GM19324 (cell line): Measurements from ENCODE around the gene ZFAND3.
"Not testable (repeated sequence)": the region's sequence is repeated elsewhere in the genome, so short reads cannot be mapped to it uniquely, and the experiment has no call there.

Experiments
- ATAC-seq: cut with Tn5 transposase; IDR thresholded peaks from one replicate; pipeline ENCODE4 v1.9.1; 2021; ENCODE audit warnings: mild to moderate bottlenecking, moderate library complexity; ENCODE audit not compliant: unreplicated experiment, low FRiP score

The ZFAND3 gene

DNA sequence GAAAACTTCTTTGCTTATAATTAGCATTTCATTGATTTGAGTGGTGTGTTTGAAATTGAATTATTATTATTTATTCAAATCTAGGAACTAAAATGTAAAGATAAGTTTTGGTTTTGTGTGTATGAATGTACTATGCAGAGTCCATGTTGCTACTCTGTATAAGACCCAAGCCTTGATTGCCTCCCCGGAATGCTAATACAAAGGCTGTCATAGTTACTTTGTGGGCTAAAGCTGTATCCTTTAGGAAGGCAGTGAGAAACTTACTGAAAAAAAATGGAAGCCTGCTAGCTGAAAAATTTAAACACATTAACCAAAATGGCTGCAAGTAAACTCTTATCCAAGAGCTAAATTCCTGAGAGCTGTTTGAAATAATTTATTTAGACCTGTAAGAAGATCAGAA, 213.3 kb downstream of the ZFAND3 start:
- ATAC-seq: no peak

DNA sequence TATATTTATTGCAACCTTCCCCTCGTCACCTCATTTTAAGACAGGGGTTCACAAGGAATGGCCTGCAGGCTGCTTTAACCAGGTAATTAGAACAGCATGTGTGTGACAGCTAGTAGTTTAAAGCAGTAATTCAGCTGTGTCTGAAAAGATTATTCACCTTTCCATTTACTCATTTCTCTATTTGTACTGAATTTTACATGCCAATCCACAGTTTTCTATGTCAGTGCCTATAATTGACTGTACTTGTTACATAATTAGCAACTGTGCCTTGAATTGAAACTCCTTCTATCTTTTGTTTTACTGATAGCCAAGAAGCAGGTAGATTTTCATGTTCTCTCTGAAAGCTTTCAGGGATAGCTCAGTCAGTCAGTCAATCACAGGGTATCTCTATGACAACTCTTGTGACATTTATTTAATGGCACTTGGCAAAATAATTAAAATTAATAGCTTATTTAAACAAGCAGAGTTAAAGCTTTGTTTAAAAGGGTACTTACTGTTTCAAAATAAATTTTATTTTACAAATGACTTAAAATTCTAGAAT, 214.0 kb downstream of the ZFAND3 start:
- ATAC-seq: no peak

DNA sequence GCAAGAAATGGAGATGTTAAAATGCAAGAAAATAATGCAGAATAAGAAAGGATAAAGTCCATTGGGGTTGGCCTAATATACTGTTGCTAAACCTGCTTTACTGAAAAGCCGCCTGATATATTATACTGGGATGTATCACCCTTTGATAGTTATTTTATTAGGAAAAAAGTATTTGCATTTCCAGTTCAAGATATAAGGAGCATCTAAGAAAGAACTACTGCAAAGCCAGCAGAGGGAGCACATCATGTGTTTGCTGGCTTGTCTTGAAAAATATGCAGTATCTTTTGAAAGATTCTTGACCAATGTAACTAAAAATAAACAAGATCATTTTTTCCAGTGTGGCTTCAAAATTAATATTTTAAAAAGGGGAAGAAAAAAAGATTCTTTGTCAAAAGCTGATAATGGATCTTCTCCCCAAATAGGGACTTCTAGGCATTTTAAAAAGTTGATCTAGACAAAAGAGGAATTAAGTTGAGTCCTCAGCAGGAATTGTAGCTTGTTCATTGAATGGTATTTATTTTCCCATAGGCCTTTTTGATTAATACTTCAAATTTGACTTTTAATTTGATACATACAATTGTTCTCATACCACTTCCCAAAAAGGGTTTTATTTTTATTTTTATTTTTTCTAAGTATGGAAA, 214.9 kb downstream of the ZFAND3 start:
- ATAC-seq: no peak

DNA sequence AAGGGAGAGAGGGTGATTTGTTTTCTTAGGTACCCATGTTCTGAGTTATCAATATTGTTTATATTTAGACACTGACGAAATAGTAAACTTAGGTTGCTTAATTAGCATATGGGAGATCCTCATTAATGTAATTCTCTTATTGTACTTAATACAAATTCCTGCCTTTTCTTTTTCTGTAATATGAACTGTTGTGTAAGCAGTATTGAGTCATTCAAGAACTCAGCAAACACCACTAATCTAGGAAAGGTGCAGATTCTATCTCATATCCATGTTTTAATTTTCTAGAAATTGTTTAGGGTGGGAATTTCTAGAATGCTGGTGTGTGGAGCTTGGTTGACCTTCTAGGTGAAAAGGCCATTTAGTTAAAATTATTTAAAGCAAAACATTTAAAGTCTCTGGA, 216.0 kb downstream of the ZFAND3 start:
- no peak for ATAC-seq

DNA sequence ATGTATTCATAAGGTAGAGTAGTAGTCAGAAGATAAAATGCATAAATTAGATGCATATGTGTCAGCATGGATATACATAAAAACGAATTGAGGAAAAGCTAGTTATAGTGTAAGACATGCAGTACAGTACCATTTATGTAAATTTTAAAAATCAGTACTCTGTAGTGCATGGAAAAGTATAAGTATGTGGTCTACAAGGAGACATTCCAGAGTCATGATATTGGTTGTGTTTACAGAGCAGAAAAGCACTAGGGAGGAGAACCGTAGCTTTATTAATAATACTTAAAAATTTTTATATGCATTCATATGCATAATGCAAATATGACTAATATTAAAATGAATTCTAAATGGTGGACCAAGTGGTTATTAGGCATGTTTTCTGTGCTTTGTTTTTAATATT, 220.0 kb downstream of the ZFAND3 start:
- no peak for ATAC-seq

DNA sequence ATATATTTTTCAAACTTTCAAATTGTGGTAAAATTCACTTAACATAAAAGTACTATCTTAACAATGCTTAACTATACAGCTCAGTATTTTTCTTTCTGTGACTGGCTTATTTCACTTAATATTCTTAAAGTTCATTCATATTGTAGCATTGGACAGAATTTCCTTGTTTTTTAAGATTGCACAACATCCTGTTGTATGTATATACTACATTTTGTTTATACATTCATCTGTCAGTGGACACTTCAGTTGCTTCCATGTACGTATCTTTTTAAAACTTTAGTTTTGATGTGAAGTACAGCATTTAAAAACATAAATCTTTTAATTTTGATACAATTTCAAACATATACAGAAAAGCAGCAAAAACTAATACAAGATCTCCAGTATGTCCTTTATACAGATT, 220.7 kb downstream of the ZFAND3 start:
- no peak for ATAC-seq

DNA sequence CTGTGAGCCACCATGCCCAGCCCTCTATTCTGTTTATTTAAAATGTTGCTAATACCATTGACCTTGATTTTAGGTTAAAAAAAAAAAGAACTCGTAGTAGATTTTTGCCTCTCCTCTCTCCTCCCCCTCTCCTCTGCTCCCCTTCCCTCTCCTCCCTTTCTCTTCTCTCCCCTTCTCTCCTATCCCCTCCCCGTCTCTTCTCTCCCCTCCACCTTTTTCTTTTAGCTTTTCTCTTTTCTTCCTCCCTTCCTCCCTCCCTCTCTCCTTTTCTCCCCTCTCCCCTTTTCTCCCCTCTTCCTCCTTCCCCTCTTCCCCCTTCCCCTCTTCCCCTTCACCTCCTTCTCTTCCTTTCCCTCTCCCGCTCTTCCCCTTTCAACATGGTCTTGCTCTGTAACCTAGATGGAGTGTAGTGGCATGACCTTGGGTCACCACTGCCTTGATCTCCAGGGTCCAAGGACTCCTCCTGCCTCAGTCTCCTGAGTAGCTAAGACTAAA, 223.8 kb downstream of the ZFAND3 start:
- ATAC-seq: no peak

DNA sequence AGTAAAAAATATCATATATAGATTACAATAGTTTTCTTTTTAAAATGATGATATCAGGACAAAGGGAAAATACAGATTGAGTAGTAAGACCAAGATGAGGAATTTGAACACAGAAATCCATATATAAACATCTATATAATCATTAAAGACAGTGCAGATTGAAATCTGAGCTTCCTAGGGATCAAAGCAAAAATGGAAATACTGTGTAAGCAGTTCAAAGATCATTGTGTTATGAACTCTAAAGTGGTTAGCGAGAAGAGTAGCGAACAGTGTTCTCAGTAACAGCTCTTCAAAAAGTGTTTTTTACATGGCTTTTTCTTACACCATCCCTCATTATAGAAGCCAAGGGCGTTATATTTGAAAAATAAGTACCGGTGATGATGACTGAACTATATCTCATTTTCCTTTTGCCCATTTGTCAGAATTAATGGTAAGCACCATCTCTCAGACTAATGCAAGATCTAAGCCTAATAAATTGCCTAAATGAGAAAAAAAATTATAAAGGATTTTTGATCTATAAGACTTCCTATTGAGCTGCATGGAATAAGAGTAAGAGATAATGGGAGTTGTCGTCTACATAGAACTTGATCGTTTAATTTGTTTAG, 226.3 kb downstream of the ZFAND3 start:
- ATAC-seq: no peak

DNA sequence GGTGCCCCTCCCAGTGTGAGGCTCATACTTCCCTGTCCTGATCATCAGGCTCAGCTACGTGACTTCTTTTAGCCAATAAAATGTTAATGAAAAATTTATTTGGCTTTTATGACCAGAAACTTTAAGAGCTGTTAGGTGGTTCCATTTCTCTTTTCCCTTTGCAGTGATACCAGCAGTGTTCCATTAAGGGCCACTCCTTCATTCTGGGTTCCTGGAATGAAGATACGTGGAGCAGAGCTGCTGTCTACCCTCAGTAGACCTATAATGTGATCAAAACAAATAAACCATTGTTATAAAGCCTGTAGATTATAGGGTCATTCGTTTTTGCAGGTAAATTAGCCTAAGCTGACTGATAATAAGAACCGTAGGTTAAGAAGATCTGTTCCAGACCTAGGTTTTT, 228.0 kb downstream of the ZFAND3 start:
- no peak for ATAC-seq

DNA sequence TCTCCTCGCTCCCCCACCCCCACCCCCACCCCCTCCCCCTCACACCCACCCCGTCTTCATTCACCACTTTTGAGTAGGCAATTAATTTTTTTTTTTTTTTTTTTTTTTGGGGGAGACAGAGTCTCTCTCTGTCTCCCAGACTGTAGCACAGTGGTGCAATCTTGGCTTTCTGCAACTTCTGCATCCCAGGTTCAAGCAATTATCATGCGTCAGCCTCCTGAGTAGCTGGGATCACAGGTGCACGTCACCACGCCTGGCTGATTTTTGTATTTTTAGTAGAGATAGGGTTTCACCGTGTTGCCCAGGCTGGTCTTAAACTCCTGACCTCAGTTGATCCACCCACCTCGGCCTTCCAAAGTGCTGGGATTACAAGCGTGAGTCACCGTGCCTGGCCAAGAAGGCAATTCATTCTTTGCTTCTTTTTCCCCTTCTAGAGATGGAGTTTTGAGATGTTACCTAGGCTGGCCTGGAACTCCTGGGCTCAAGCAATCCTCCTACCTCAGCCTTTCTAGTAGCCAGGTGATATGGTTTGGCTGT, 230.4 kb downstream of the ZFAND3 start:
- ATAC-seq: not testable (repeated sequence)

DNA sequence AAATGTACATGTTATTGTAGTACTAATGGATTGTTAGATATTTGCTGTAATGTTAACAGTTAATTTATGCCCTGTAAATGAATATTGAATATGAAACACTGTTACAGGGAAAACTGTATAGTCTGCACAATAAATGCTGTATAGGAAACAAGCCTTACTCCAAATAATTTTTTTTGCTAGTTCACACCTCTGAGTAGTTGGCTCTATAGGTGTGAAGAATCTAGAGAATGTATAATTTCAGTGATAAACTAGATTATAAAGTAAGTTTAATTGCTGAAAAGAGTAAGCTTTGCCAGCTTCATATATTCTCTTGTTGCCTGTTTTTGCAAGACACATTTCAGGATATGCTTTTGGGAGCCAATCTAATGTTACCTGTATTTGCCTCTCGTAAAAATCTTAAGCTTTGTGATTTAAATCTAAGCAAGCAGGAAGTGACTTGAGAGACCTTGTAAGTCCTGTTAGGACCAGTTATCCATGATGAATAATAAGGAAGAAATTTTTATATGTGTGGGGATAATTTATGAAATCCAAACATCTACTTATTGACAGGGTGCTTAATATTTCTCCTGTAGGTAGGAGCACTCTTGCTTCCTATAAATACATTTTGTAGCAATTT, 232.4 kb downstream of the ZFAND3 start:
- ATAC-seq: no peak

DNA sequence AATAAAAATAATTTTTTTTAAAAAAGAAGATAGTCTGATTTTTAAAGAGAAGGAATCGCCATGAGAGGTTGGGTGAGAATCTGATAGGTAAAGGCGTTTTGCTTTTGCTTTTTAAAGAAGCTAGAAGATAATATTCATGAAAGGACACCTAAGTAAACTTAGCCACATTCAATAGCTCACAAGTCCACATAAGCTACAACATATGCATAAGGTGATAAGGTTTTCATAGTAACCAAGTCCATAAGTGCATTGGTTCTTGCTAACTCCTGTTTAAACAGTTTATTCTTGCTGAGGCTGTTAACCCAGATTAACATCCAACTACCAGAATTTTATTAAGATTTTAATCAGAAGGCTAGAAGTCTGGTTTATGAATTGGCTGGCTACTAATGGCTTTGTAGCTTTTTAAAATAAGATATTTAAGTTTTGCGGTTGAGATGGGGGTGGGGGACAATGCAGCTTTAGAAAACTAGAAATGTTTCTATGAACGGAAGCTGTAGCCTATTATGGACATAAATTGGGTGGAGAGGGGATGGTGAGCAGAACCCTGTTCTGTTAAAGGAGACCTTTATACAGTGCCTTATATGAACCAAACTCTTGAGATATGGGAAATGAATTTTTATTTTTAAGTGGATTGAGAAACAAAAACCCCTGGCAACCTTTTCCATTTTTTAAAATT, 235.1 kb downstream of the ZFAND3 start:
- no peak for ATAC-seq

DNA sequence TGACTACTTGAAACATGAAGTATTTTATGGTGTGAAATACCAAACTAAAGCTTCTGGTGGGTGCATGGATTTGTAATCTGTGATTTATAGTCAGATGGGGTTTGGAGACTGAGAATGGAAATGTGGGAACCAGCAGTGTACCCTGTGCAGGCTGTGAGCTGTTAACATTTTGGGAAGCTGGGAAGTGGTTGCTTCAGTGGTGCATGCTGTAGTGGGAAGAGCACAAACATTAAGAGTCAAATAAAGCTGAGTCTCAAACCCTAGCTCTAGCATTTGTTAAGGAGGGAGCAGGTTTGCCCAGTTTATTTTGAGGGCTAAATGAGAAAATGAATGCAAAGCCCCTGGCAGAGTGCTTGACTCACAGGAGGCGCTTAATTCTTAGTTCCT, 235.7 kb downstream of the ZFAND3 start:
- no peak for ATAC-seq

DNA sequence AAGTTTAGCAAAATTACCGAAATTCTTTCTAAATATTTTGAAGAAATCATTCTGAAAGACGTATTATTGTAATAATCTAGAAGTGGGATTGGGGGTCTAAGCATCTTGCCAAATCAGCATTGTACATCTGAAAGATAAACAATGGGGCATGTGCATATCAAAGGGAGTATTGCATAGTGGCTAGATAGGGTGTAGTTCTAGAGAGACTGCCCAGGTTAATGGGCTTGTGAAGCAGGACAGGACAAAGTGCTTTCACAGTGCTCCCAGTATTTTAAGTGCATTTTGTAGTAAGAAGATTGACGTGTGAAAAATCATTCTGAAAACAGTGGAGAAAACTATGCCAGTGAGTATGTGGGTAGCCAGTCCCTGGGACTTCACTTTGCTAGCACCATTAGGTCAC, 236.8 kb downstream of the ZFAND3 start:
- ATAC-seq: no peak

DNA sequence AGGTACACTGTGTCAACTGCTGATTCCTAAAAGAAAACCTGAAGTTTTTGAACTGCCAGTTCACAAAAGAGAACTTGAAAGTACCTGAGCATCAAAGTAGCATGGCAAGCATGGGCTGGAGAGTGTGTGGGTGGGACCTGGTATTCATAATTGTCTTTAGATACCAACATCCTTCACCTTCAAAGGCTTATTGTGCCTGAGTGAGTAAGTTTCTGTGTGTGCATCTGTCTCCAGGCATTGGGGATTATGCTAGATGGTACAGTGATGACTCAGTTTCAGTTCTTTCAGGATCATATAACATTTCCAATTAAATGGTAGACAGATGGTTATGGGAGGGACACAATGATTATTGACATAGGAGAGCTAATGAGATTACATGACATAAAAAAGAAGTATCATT, 238.5 kb downstream of the ZFAND3 start:
- no peak for ATAC-seq

DNA sequence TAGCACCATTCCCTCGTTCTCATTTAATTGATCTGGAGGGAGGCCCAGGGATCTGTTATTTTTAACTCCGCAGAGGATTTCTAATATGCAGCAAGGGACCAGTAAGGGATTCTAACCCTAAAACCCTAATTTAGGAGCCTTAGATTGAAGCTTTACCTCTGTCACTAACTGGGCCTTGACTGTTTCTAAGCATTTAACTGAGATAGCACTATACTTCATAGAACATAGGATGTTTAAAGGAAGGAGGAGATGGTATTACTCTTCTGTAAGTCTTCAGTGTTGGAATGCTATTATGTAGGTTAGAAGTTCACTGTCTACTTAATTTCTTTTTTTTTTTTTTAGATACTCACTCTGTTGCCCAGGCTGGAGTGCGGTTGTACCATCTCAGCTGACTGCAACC, 242.5 kb downstream of the ZFAND3 start:
- no peak for ATAC-seq

DNA sequence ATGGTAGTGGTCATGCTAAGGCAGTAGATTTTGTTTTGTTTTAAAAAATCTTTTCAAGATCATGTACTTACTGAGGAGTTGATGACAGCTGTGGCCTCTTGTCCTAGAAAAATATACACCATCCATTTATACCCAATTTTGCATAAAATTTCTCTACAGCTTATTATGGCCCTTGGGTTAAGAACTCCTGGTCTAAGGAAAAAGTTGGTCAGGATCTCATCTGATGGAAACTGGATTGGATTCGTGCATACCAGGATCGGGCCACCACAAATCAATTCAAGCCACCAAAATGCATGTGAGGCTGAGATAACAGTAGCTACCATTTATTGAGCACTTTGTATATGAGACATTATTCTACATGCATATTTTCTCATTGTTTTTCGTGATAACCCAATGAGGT, 244.4 kb downstream of the ZFAND3 start:
- no peak for ATAC-seq

DNA sequence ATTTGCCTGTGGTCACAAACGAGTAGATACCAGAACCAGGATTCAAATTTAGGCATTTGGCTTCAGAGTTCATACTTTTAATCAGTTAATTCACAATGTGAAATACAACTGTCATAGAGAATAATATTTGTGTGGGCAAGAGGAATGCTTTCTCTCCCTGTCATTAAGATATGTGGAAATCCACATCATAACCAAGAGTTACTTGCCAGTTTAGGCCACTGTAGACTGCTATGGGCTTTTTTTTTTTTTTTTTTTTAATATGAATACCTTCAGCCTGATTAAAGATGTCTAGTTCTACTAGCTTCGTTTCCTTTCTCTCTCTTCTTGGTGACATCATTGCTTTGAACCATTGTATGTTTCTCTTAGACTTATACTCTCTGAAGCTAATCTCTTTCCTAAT, 244.9 kb downstream of the ZFAND3 start:
- ATAC-seq: no peak

DNA sequence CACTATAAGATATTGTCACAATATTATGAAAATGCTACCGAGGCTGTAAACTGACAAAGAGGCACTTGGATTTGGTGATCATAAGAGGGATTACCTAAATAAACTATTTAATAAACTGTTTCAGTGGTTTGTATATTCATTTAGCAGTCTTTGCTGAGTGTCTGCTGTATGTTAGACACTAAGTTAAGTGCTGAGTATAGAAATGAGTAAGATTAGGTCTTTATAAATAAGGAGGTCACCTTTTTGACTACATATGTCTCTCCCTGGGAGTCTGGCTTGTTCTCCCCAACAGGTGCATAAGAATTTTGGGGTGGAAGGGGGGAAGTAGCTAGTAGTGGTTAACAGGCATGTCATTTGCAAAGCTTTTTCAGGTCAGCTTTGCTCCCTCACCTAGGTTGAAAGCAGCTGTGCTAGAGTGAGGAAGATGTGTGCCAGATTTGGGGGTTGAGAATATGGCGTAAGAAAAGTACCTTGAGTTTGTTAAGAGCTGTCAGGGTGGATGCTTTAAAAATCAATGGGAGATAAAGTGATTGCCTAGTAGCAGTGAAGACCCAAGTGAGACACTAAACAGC, 246.3 kb downstream of the ZFAND3 start:
- ATAC-seq: no peak

DNA sequence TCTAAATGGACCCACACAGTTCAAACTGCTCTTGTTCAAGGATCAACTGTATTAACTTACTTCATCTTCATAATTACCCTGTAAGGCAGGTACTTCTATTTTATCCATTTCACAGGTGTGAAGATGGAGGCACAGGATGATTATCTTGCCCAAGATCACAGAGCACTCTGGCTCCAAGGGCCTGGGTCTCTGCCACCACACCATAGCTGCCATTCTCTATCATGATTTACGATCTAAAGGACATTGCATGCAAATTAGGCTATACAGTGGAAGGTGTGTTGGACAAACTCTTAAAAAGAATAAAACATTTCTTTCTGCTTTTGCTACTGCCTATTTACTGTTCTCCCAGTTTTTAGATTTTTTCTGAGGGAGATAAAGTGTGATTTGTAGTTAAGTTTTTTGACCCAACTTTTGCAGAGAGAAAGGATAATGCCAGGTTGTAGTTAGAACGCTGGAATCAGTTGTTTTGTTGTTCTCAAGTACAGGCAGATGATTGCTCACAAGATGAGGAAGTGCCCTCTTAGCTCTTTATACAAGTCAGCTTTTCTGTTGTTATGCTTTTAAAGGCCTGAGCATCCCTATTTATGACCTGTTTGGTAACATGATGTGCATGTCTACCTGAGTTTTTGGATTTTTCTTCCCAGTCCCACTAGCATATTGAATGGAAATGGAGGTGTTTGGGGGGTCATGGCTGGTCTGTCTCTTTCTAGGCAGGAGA, 247.9 kb downstream of the ZFAND3 start:
- ATAC-seq: no peak
